UCSD-AML1 (cell line): ENCODE data around the gene CD4.
"Not testable (repeated sequence)": the region's sequence is repeated elsewhere in the genome, so short reads cannot be mapped to it uniquely, and the experiment has no call there.

Experiments used
- DNase-seq: peaks from one replicate; lab custom pipeline; 2025; ENCODE audit not compliant: unreplicated experiment; lab: John Stamatoyannopoulos, UW

Gene CD4

GRCh38 chr12:6866920-6867412 is 77.6 kb downstream of the CD4 start:
- DNase-seq = no peak

DNA sequence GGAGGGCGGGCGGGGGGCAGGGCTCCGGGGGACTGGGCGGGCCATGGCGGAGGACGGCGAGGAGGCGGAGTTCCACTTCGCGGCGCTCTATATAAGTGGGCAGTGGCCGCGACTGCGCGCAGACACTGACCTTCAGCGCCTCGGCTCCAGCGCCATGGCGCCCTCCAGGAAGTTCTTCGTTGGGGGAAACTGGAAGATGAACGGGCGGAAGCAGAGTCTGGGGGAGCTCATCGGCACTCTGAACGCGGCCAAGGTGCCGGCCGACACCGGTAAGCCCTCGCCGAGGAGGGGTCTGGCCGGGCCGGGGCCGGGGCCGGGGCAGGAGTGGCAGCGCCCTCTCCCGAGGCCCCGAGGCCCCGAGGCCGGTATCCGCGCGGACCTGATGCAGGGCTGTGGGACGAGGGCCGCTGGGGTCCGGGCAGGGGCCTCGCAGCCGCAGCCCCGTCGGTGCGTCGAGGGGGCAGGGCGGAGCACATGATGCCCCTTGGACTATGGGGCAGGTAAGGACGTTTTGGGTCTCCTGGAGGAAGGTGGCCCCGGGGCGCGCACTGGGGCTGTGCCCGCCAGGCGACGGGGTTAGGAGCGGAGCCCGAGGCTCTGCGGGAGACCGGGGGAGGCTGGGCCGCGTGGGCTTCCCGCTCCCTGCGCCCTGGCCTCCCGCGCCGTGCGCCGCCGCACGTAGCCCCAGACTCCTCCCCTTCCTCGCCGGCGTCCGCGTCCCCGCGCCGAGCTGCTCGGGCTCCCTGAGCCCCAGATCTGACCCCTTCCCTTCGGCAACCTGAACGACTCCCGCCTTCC is 78.3 kb downstream of the CD4 start, which contains the start of gene TPI1:
TPI1 (plus strand) TSS at position 119 of the 798 bp plus-strand sequence; CDS start at position 155, 36 bp downstream.
- DNase-seq = peak; percentile 85

- peak; percentile 35 for DNase-seq
These were observed 79.1 kb downstream of the CD4 start for GRCh38 chr12:6868211-6869048.

GRCh38 chr12:6869049-6870021 is 80.0 kb downstream of the CD4 start:
- peak; percentile 75 for DNase-seq

- DNase-seq = not testable (repeated sequence)
These were observed 81.0 kb downstream of the CD4 start for GRCh38 chr12:6870304-6870703.
